Endothelial cell of umbilical vein (primary cell): ENCODE results near the gene PTH1R. TPM values are rescaled to one million over a fixed set of nuclear protein-coding genes. Genes with fewer than 3 reads are reported as not detected.

ENCODE experiments used
- BruUV-seq: library from RNA; stranded (reverse); fragments of 400-500 nt; replicated peaks from 2 replicates; lab custom pipeline; 2021; lab: Mats Ljungman, UMichigan
- CTCF ChIA-PET: fragments of 300-600, 350-600 bp; sonication (Branson Sonifier 250); formaldehyde crosslinking; loops from one replicate; lab custom pipeline; 2021; ENCODE audit warnings: antibody characterized with exemption, inconsistent platforms; lab: Charles Lee
- POLR2A ChIA-PET: fragments of 300-600, 350-600 bp; sonication (Branson Sonifier 250); formaldehyde crosslinking; loops from one replicate; lab custom pipeline; 2021; ENCODE audit warnings: antibody characterized with exemption, inconsistent platforms; lab: Charles Lee
- DNase-seq: peaks from one replicate; pipeline ENCODE4 v3.0.0-alpha.2; 2011; ENCODE audit warnings: low read depth, low spot score
- FAIRE-seq: peaks from 2 replicates; lab custom pipeline; 2011; peaks lifted over from hg19 to GRCh38; lab: Jason Lieb, UNC
- H2AFZ ChIP-seq: 2 replicates; pipeline ENCODE4 v1.6.0; 2012; ENCODE audit warnings: low read depth, low read length, control low read depth, inconsistent platforms
- H3K27ac ChIP-seq: 2 replicates; pipeline ENCODE4 v1.5.1; 2011; ENCODE audit warnings: low read depth, mild to moderate bottlenecking, control low read depth, low read length, moderate library complexity; ENCODE audit not compliant: insufficient read depth
- H3K27me3 ChIP-seq, 2 experiments: 2 replicates each; pipeline versions ENCODE4 v1.6.0 to v1.6.1; 2011; ENCODE audit warnings: low read length in 2 of 2, mixed read lengths in 1 of 2; ENCODE audit not compliant: control insufficient read depth in 2 of 2, insufficient read depth in 2 of 2
- H3K36me3 ChIP-seq, 2 experiments: 2 replicates in 1 of 2; 3 replicates in 1 of 2; pipeline ENCODE4 v1.5.1; 2011; ENCODE audit warnings: low read length in 2 of 2, mild to moderate bottlenecking in 1 of 2, moderate library complexity in 1 of 2; ENCODE audit not compliant: control insufficient read depth in 2 of 2, insufficient read depth in 2 of 2; ENCODE audit errors: extremely low read depth in 1 of 2
- H3K4me1 ChIP-seq: 3 replicates; pipeline ENCODE4 v1.5.1; 2011; ENCODE audit warnings: mild to moderate bottlenecking, low read length; ENCODE audit not compliant: control insufficient read depth, insufficient read depth; ENCODE audit errors: extremely low read depth
- H3K4me2 ChIP-seq: 2 replicates; pipeline ENCODE4 v1.6.1; 2011; ENCODE audit warnings: low read length, control low read depth, mixed read lengths; ENCODE audit not compliant: insufficient read depth
- H3K4me3 ChIP-seq, 3 experiments: fragments of 200-600 bp in 1 of 3; sonication (generic), shearing (Covaris generic) in 1 of 3; replicated peaks in 1 of 3; 2 replicates each; pipeline ENCODE4 v1.5.1; 2011 to 2016; ENCODE audit warnings: control low read depth in 3 of 3, low read length in 3 of 3, mild to moderate bottlenecking in 2 of 3, inconsistent platforms in 1 of 3, low read depth in 1 of 3, moderate library complexity in 1 of 3; ENCODE audit not compliant: insufficient read depth in 1 of 3
- H3K79me2 ChIP-seq: 2 replicates; pipeline ENCODE4 v1.6.0; 2012; ENCODE audit warnings: low read length, inconsistent platforms; ENCODE audit not compliant: control insufficient read depth, insufficient read depth
- H3K9ac ChIP-seq: replicated peaks from 2 replicates; pipeline ENCODE3; 2011; ENCODE audit warnings: low read length, control low read depth; ENCODE audit not compliant: insufficient read depth; ENCODE audit errors: extremely low read depth
- H3K9me1 ChIP-seq: replicated peaks from 3 replicates; pipeline ENCODE4 v1.6.0; 2011; ENCODE audit warnings: mild to moderate bottlenecking, low read length; ENCODE audit not compliant: control insufficient read depth, insufficient read depth; ENCODE audit errors: extremely low read depth
- H3K9me3 ChIP-seq: replicated peaks from 2 replicates; pipeline ENCODE4 v1.5.1; 2012; ENCODE audit warnings: low read length, inconsistent platforms; ENCODE audit not compliant: control insufficient read depth, insufficient read depth
- H4K20me1 ChIP-seq: replicated peaks from 2 replicates; pipeline ENCODE3; 2011; ENCODE audit warnings: mild to moderate bottlenecking, low read length; ENCODE audit not compliant: control insufficient read depth, insufficient read depth; ENCODE audit errors: extremely low read depth
- EZH2 ChIP-seq: IDR thresholded peaks from 2 replicates; pipeline ENCODE4 v1.6.1; 2012; ENCODE audit warnings: borderline replicate concordance, low read depth, mild to moderate bottlenecking, moderate library complexity, low read length, inconsistent platforms; ENCODE audit not compliant: severe bottlenecking
- FOS ChIP-seq: IDR thresholded peaks from 2 replicates; pipeline ENCODE4 v1.6.1; 2011; ENCODE audit warnings: mild to moderate bottlenecking, low read length, moderate library complexity, borderline replicate concordance; ENCODE audit not compliant: insufficient read depth
- GATA2 ChIP-seq: IDR thresholded peaks from 2 replicates; pipeline ENCODE4 v1.7.0; 2011; ENCODE audit warnings: low read depth, mild to moderate bottlenecking, moderate library complexity, mixed read lengths, low read length; ENCODE audit not compliant: insufficient read length, insufficient read depth
- JUN ChIP-seq: IDR thresholded peaks from 2 replicates; pipeline ENCODE4 v1.6.1; 2011; ENCODE audit warnings: borderline replicate concordance, low read depth; ENCODE audit not compliant: insufficient read length, insufficient read depth
- MYC ChIP-seq: IDR thresholded peaks from one replicate; pipeline ENCODE4 v1.6.1; 2011; ENCODE audit warnings: mild to moderate bottlenecking, low read depth, low read length
- POLR2A ChIP-seq: IDR thresholded peaks from 2 replicates; pipeline ENCODE4 v1.6.1; 2012; ENCODE audit warnings: low read depth, mild to moderate bottlenecking, control low read depth, low read length
- POLR2AphosphoS5 ChIP-seq: IDR thresholded peaks from 2 replicates; pipeline ENCODE4 v1.6.1; 2012; ENCODE audit warnings: low read depth, mild to moderate bottlenecking, control low read depth, low read length, moderate library complexity; ENCODE audit not compliant: insufficient read depth
- dilution Hi-C: fragments of 300-500 bp; cut with MboI; formaldehyde crosslinking; loops from one replicate; pipeline ENCODE4 v1.15.0; 2019; ENCODE audit warnings: low sequenced_read_pairs; ENCODE audit not compliant: extremely low pct_ligation_motif_present
- intact Hi-C: fragments of 100-400 bp; cut with micrococcal nuclease; formaldehyde crosslinking; loops from one replicate; pipeline ENCODE4 v1.10.0; 2022
- polyA plus RNA-seq, 4 experiments: library from polyadenylated mRNA; depleted of rRNA in 3 of 4; stranded (reverse) in 3 of 4; unstranded in 1 of 4; fragments of >200 nt; gene quantifications; 2 replicates each; pipeline versions ENCODE4 v1.2.1 to v1.2.3, GENCODE V29; 2011 to 2012; ENCODE audit warnings: missing spikeins in 1 of 4
- total RNA-seq: library from RNA; stranded (reverse); gene quantifications from 2 replicates; pipeline ENCODE4 v1.2.3, GENCODE V29; 2021
- TF ChIP-seq, protein P1 (sequence below): IDR thresholded peaks from 2 replicates; pipeline ENCODE4 v1.6.1; 2011; ENCODE audit not compliant: insufficient read depth, insufficient read length
- TF ChIP-seq, protein P2 (sequence below), 2 donors: IDR thresholded peaks; 1 replicate in 1 of 2; 2 replicates in 1 of 2; pipeline ENCODE4 v1.5.1; 2011; ENCODE audit warnings: low read length in 2 of 2, mild to moderate bottlenecking in 2 of 2, moderate library complexity in 2 of 2, control low read depth in 1 of 2, inconsistent platforms in 1 of 2, low read depth in 1 of 2; ENCODE audit not compliant: insufficient read depth in 1 of 2; ENCODE audit errors: extremely low read depth in 1 of 2

PTH1R gene
- total and polyA plus RNA-seq, 2 donors (not counting 3 experiments of a cell fraction or from before 2014, with no cell fraction given) = 0.08 to 0.46 TPM

DNA sequence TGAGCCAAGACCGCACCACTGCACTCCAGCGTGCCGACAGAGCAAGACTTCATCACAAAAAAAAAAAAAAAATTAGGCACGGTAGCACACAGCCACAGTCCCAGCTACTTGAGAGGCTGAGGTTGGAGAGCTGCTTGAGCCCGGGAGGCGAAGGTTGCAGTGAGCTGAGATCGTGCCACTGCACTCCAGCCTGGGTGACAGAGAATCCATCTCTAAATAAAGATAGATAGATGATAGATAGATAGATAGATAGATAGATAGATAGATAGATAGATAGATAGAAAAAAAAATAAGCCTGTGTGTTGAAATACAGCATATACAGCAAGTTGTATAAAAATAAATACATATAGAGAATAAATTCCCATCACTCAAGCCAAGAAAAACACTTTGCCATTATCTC, 37.3 kb downstream of the PTH1R start:
- TF ChIP-seq POLR2AphosphoS5 = no peak
- TF ChIP-seq, protein P1, sequence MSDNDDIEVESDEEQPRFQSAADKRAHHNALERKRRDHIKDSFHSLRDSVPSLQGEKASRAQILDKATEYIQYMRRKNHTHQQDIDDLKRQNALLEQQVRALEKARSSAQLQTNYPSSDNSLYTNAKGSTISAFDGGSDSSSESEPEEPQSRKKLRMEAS = no peak
- no peak for TF ChIP-seq POLR2A
- TF ChIP-seq JUN = no peak
- TF ChIP-seq, protein P2, sequence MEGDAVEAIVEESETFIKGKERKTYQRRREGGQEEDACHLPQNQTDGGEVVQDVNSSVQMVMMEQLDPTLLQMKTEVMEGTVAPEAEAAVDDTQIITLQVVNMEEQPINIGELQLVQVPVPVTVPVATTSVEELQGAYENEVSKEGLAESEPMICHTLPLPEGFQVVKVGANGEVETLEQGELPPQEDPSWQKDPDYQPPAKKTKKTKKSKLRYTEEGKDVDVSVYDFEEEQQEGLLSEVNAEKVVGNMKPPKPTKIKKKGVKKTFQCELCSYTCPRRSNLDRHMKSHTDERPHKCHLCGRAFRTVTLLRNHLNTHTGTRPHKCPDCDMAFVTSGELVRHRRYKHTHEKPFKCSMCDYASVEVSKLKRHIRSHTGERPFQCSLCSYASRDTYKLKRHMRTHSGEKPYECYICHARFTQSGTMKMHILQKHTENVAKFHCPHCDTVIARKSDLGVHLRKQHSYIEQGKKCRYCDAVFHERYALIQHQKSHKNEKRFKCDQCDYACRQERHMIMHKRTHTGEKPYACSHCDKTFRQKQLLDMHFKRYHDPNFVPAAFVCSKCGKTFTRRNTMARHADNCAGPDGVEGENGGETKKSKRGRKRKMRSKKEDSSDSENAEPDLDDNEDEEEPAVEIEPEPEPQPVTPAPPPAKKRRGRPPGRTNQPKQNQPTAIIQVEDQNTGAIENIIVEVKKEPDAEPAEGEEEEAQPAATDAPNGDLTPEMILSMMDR (IDR thresholded peaks at IDR 0.05; ENCODE audit: extremely low read depth in 1 of 2, insufficient read depth in 1 of 2, low read depth in 1 of 2, low read length in 2 of 2) = no peak
- no peak for TF ChIP-seq MYC
- no peak for TF ChIP-seq EZH2
- TF ChIP-seq GATA2 = no peak
- TF ChIP-seq FOS = no peak
- Histone ChIP-seq H2AFZ (no peak overlapping the region), H3K9ac (no peak overlapping the region), H3K9me1 (no peaks in the 10 kb centered on the region), H3K27ac (no peak overlapping the region), H3K4me1 (peaks cover 6% of the 10 kb centered on the region), H4K20me1 (no peaks in the 10 kb centered on the region), H3K9me3 (no peaks in the 10 kb centered on the region), H3K4me3 (no peak overlapping the region), H3K79me2 (no peaks in the 10 kb centered on the region), H3K36me3 (no peaks in the 10 kb centered on the region), H3K27me3 (no peaks in the 10 kb centered on the region), H3K4me2 (no peak overlapping the region)
- POLR2A ChIA-PET = no interaction called here
- BruUV-seq = no TSS peak
- FAIRE-seq (no peak), DNase-seq (no peak)
- dilution Hi-C loops = no loop called here
- intact Hi-C loops = no loop called here
- CTCF ChIA-PET = interaction anchor here (1.2 to 2.5 kb wide), 2 partner anchors 21 to 67 kb away, joined by 3 to 10 read pairs; no protein-coding TSS in a partner anchor
